Left ventricle myocardium inferior (tissue), 1 donor: ENCODE data around the gene PTCHD4. TPM values are rescaled to one million over a fixed set of nuclear protein-coding genes. Genes with fewer than 3 reads are reported as not detected.

Experiments used
- DNase-seq: peaks from one replicate; pipeline ENCODE4 v3.0.0-alpha.2; 2020
- H3K27ac ChIP-seq: fragments of 200-600 bp; replicated peaks from 2 replicates; pipeline ENCODE4 v1.8.0; 2021
- H3K27me3 ChIP-seq: fragments of 200-600 bp; 2 replicates; pipeline ENCODE4 v1.8.0; 2021; ENCODE audit warnings: low read depth
- H3K36me3 ChIP-seq: fragments of 200-600 bp; 2 replicates; pipeline ENCODE4 v1.8.0; 2021
- H3K4me1 ChIP-seq: fragments of 200-600 bp; 2 replicates; pipeline ENCODE4 v1.8.0; 2021
- H3K4me3 ChIP-seq: fragments of 200-600 bp; 2 replicates; pipeline ENCODE4 v1.8.0; 2021; ENCODE audit warnings: mild to moderate bottlenecking, moderate library complexity
- H3K9me3 ChIP-seq: fragments of 200-600 bp; replicated peaks from 2 replicates; pipeline ENCODE4 v1.8.0; 2021
- intact Hi-C: fragments of 100-400 bp; cut with micrococcal nuclease; formaldehyde crosslinking; loops from one replicate; pipeline ENCODE4 v1.11.0; 2022
- total RNA-seq: library from RNA; stranded (reverse); fragmentation: NEBNext Ultra II Directional; extraction: Animal tissue kit (Norgen Biotek cat#: 25700); gene quantifications from one replicate; pipeline ENCODE4 v1.2.1, GENCODE V29; 2021
- TF ChIP-seq, protein P1 (sequence below): fragments of 200-600 bp; IDR thresholded peaks from 2 replicates; pipeline ENCODE4 v1.8.0; 2021; ENCODE audit warnings: antibody characterized with exemption, mild to moderate bottlenecking, borderline replicate concordance
- donor health status: DM: no; HTN: yes; CAD: no; lungs with severe emphysema.

The PTCHD4 gene
- total RNA-seq, 1 donor from 2014 or later: 1.0 TPM

DNA sequence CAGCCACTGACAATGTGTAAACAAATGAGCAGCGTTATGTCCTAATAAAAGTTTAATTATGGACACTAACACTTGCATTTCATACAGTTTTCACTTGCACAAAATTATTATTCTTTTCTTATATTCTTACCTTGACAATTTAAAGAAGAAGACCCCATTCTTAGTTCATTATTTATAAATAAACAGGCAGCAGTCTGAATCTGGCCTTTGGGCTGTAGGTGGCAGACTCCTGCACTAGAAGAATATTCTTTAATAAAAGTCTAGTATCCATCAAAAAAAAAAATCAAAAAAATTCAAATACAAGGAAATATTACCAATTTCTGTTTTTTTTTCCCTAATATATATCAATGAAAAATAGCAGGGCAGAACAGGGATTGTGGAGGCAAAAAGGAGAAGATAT is 24.8 kb downstream of the PTCHD4 start:
- Histone ChIP-seq H3K4me3 (no peak overlapping the region), H3K27me3 (no peaks in the 10 kb centered on the region), H3K9me3 (peaks cover 8% of the 10 kb centered on the region), H3K27ac (no peak overlapping the region), H3K4me1 (no peaks in the 10 kb centered on the region), H3K36me3 (no peaks in the 10 kb centered on the region)
- intact Hi-C loops: no loop called here
- no peak for DNase-seq
- TF ChIP-seq, protein P1, sequence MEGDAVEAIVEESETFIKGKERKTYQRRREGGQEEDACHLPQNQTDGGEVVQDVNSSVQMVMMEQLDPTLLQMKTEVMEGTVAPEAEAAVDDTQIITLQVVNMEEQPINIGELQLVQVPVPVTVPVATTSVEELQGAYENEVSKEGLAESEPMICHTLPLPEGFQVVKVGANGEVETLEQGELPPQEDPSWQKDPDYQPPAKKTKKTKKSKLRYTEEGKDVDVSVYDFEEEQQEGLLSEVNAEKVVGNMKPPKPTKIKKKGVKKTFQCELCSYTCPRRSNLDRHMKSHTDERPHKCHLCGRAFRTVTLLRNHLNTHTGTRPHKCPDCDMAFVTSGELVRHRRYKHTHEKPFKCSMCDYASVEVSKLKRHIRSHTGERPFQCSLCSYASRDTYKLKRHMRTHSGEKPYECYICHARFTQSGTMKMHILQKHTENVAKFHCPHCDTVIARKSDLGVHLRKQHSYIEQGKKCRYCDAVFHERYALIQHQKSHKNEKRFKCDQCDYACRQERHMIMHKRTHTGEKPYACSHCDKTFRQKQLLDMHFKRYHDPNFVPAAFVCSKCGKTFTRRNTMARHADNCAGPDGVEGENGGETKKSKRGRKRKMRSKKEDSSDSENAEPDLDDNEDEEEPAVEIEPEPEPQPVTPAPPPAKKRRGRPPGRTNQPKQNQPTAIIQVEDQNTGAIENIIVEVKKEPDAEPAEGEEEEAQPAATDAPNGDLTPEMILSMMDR: no peak

DNA sequence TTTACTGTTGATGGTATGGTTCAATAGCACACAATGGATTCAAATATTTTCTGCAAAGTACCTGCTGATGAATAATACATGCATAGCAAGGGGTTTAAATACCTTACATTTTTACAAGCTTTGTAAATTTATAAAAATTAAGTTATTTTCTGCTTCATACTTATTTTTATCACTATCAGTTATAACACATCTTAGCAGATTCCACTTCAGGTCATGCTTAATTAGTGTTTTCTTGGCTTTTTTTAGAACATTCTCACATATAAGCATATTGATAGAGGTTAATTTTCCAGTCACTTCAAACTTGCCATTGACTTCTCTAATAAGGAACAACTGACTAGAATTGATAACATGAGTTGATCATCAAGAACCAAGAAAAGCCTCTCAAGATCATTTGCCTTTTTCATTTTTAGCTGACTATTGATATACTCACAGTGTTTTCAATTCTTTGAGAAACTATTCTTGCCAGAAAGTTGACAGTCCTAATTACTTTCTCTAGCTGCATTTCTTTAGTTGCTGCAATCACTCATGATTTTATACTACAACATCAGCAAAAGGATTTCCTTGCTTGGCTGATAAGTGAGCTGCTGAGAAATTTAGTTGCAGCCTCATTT is 25.8 kb downstream of the PTCHD4 start:
- Histone ChIP-seq H3K27me3 (no peaks in the 10 kb centered on the region), H3K4me1 (no peaks in the 10 kb centered on the region), H3K27ac (no peak overlapping the region), H3K9me3 (peaks cover 8% of the 10 kb centered on the region), H3K36me3 (no peaks in the 10 kb centered on the region), H3K4me3 (no peak overlapping the region)
- TF ChIP-seq, protein P1: no peak
- DNase-seq: no peak
- intact Hi-C loops: no loop called here

DNA sequence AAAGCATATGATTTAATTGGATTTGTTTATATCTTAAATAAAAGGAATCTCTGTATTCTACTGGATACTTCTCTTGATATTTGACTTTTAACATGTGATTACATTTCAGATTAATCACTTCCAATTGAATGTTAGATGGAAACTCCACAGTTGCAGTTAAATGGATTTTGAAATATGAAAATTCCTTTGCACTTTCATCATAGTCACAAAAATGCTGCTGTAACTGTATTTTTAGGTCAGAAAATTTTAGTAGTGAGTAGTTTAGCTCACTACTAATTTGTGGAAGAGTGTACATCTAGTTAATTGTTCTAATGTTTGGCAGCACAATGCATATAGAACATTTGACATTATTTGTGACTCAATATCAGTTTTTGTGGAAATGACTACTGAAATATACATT is 26.8 kb downstream of the PTCHD4 start:
- no peak for DNase-seq
- TF ChIP-seq, protein P1: no peak
- H3K36me3 ChIP-seq: no peaks in the 10 kb centered on the region
- no peak overlapping the region for H3K4me3 ChIP-seq
- H3K27ac ChIP-seq: no peak overlapping the region
- intact Hi-C loops: no loop called here
- H3K4me1 ChIP-seq: no peaks in the 10 kb centered on the region
- H3K27me3 ChIP-seq: no peaks in the 10 kb centered on the region
- peaks cover 8% of the 10 kb centered on the region for H3K9me3 ChIP-seq

DNA sequence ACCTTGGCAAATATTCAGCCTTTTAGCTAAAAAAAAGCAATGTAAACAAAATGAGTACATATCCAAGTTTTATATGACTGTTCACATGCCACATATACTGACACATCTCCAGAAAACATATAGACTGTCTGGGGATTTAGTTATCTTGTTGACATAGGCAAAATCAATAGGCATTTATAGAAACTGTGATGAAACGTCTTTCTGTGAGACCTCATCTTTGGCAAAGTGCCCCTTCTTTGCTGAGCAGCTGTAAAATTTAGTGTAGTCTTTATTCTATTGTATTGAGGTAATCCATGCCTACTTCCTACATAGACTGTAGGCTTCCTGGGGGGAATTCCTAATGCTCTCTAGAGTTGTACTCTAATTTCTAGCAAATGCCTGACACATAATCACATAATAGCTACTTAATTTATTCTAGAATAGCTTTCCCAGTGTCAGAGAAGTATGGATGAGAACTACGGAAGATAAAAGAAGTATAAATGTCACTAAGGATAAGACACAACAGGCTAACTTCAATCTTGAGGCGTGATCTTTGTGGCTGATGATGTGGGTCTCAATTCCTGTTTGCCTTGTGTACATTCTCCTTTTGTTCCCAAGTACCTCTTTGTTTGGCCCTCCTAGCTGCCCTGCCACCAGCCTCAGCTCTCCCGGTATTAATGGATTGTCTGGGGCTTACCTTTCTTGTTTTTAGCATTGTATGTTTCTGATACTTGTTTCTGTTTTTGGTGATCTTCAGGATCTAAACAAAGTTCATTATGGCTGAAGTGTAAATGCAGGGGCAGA is 30.6 kb downstream of the PTCHD4 start:
- no peaks in the 10 kb centered on the region for H3K27me3 ChIP-seq
- no peaks in the 10 kb centered on the region for H3K36me3 ChIP-seq
- H3K4me3 ChIP-seq: no peak overlapping the region
- intact Hi-C loops: no loop called here
- no peak for DNase-seq
- TF ChIP-seq, protein P1: no peak
- no peaks in the 10 kb centered on the region for H3K4me1 ChIP-seq
- H3K9me3 ChIP-seq: peaks cover 19% of the 10 kb centered on the region
- no peak overlapping the region for H3K27ac ChIP-seq

DNA sequence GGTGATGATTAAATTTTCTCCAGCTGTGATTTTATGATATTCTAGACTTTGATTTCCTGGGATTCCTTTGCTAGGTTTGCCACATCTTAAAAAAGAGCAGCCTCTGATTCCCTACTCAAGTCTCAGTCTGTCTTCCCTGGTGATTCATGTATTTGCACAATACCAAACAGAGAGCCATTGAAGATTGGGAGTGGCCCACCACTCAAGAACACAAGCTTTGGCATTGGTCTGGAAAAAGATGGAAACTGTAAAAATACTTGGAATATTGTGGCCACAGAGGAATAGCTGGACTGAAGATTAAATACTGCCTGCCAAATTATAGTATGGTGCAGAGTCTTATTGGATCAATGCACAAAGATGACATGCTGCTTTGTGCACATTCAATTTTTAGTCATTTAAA is 32.9 kb downstream of the PTCHD4 start:
- TF ChIP-seq, protein P1: no peak
- Histone ChIP-seq H3K36me3 (no peaks in the 10 kb centered on the region), H3K9me3 (peaks cover 11% of the 10 kb centered on the region), H3K27me3 (no peaks in the 10 kb centered on the region), H3K4me1 (no peaks in the 10 kb centered on the region), H3K27ac (no peak overlapping the region), H3K4me3 (no peak overlapping the region)
- DNase-seq: no peak
- intact Hi-C loops: no loop called here
